ENCODE results near the gene CCDC73.

DNA sequence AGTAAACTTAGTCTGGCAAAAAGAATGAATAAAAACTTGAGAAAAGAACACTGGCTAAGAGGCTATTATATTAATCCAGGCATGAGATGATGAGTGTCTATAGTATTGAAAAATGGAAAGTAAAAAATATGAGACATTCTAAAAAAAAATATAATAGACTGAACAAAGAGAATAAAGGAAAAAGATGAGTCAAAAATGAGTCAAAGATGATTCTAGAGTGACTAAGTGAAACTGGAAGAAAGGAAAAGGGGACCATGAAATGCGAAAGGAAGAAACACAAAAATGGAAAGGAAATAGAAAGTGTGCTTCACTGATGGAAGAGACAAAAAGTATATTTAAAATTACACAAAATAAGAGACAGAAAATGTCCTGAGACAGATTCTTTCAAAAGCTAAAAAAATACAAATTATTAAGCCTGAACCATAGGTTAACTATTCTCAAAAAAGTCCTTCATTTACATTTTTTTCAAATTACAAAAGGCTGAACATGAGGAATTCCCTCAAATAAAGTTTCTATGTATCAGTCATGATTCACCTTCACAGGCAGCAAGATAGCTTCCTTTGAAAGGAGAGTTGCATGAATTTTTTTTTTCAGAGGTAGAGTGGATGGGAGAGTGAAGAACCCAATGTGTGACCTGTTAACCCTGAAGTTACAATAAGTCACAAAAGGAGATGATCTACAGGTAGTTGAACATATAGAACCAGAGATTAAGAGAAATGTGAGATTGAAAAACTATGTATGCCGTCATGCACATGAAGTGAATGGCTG is 135.6 kb downstream of the CCDC73 start:
- TF ChIP-seq BHLHE40 (IDR thresholded peaks at IDR 0.05; ENCODE audit: borderline replicate concordance), result no peak
- no peak for TF ChIP-seq FOXM1 (IDR thresholded peaks at IDR 0.05; ENCODE audit: borderline replicate concordance)
- no peak for TF ChIP-seq SP1 (IDR thresholded peaks at IDR 0.05)
- no peak for TF ChIP-seq FOXK2 (IDR thresholded peaks at IDR 0.05)
- no peak for TF ChIP-seq HDGF (IDR thresholded peaks at IDR 0.05; ENCODE audit: borderline replicate concordance)
- TF ChIP-seq ZNF384 (IDR thresholded peaks at IDR 0.05), result no peak
- no peak for TF ChIP-seq CTBP1 (IDR thresholded peaks at IDR 0.05; ENCODE audit: borderline replicate concordance)
